PFSK-1 (cell line): ENCODE measurements around the gene CCDC106.

ENCODE experiments used
- TAF1 ChIP-seq: IDR thresholded peaks from 2 replicates; pipeline ENCODE4 v1.6.1; 2012; ENCODE audit warnings: low read length, control low read depth, borderline replicate concordance; ENCODE audit not compliant: insufficient read depth
- TF ChIP-seq, protein P1 (sequence below), 2 experiments: IDR thresholded peaks; 2 replicates each; pipeline versions ENCODE4 v1.6.1 to v1.8.0; 2011 to 2012; ENCODE audit warnings: low read depth in 2 of 2, low read length in 2 of 2, control low read depth in 1 of 2, inconsistent platforms in 1 of 2, mild to moderate bottlenecking in 1 of 2, moderate library complexity in 1 of 2; ENCODE audit not compliant: insufficient read depth in 1 of 2

DNA sequence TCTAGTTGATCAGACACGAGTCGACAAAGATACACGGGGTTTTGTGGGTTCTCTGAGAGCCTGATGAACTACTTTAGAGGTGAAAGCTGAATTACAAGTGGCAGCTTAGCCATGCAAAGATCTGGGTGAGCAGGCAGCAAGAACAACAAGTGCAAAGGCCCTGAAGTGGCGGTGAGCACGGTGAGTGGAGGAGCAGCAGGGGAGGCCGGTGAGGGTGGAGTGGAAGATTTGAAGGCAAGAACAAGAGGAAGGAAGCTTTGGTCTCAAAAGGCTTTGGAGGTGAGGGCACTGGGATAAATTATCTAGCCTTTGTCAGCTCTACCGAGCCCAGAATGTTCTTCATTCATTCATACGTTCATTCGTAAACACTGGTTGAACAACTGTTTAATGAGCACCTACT is 41.2 kb upstream of the CCDC106 start:
- TF ChIP-seq, protein P1, sequence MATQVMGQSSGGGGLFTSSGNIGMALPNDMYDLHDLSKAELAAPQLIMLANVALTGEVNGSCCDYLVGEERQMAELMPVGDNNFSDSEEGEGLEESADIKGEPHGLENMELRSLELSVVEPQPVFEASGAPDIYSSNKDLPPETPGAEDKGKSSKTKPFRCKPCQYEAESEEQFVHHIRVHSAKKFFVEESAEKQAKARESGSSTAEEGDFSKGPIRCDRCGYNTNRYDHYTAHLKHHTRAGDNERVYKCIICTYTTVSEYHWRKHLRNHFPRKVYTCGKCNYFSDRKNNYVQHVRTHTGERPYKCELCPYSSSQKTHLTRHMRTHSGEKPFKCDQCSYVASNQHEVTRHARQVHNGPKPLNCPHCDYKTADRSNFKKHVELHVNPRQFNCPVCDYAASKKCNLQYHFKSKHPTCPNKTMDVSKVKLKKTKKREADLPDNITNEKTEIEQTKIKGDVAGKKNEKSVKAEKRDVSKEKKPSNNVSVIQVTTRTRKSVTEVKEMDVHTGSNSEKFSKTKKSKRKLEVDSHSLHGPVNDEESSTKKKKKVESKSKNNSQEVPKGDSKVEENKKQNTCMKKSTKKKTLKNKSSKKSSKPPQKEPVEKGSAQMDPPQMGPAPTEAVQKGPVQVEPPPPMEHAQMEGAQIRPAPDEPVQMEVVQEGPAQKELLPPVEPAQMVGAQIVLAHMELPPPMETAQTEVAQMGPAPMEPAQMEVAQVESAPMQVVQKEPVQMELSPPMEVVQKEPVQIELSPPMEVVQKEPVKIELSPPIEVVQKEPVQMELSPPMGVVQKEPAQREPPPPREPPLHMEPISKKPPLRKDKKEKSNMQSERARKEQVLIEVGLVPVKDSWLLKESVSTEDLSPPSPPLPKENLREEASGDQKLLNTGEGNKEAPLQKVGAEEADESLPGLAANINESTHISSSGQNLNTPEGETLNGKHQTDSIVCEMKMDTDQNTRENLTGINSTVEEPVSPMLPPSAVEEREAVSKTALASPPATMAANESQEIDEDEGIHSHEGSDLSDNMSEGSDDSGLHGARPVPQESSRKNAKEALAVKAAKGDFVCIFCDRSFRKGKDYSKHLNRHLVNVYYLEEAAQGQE (IDR thresholded peaks at IDR 0.05; ENCODE audit: insufficient read depth in 1 of 2, low read depth in 2 of 2, low read length in 2 of 2), result no peak
- no peak for TF ChIP-seq TAF1
